Measurements from ENCODE around the gene RRP9. TPM values are rescaled to one million over a fixed set of nuclear protein-coding genes. Genes with fewer than 3 reads are reported as not detected.

The RRP9 gene
- total and polyA plus RNA-seq, 2 donors (not counting 3 experiments of a cell fraction or from before 2014, with no cell fraction given): 26.0 to 30.1 TPM

DNA sequence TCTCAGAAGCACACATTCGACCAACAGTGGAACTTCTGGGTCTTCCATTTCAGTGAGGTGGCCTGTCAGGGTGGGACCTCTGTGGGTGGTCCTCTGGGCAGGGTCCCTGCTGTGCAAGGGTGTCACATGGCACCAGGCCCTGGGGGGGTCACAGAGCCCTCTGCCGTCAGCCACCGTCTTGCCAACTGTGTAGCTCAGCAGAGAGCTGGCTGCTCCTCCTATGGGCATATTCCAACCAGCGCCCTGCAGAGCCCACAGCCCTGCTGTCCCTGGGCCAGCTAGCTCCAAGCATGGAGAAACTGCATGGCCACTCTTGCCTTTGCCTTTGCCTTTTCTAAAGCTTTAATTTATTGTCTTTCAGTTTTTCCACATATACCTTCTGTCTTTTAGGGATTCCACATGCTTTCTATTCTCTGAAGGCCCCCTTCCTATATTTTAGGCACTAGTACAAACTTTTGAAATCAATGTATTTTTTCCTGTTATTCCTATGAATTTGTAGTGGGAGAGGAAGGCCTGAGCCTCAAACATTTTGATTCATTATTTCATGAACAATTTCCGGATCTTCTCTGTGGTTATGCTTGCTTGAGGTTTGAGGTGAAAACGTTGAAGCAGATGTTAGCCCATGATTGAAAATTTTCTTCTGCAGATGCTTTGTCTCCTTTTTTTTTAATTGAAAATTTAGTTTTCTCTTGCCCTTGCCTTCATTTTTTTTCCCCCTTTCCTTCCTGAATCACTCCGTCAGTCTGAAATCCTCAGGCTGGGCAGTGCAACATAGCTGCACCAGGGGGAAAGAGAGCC, 50.3 kb downstream of the RRP9 start:
- H4K20me1 ChIP-seq (replicated peaks; ENCODE audit: control insufficient read depth, extremely low read depth, insufficient read depth, low read length): no peaks in the 10 kb centered on the region
- FAIRE-seq (no peak), DNase-seq (ENCODE audit: low read depth, low spot score) (no peak)
- no peaks in the 10 kb centered on the region for H3K79me2 ChIP-seq (ENCODE audit: control insufficient read depth, insufficient read depth, low read length)
- no peak overlapping the region for H2AFZ ChIP-seq (ENCODE audit: low read depth, low read length)
- dilution Hi-C loops (cut with MboI; ENCODE audit: extremely low pct_ligation_motif_present, low sequenced_read_pairs): no loop called here
- H3K27me3 ChIP-seq (ENCODE audit: control insufficient read depth in 2 of 2, insufficient read depth in 2 of 2, low read length in 2 of 2): no peaks in the 10 kb centered on the region
- no peak for TF ChIP-seq MYC (IDR thresholded peaks at IDR 0.05; ENCODE audit: low read depth, low read length)
- TF ChIP-seq, protein P1, sequence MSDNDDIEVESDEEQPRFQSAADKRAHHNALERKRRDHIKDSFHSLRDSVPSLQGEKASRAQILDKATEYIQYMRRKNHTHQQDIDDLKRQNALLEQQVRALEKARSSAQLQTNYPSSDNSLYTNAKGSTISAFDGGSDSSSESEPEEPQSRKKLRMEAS (IDR thresholded peaks at IDR 0.05; ENCODE audit: insufficient read depth, insufficient read length): no peak
- TF ChIP-seq POLR2AphosphoS5 (IDR thresholded peaks at IDR 0.05; ENCODE audit: insufficient read depth, low read depth, low read length): no peak
- TF ChIP-seq EZH2 (IDR thresholded peaks at IDR 0.05; ENCODE audit: borderline replicate concordance, low read depth, low read length, severe bottlenecking): no peak
- TF ChIP-seq POLR2A (IDR thresholded peaks at IDR 0.05; ENCODE audit: low read depth, low read length): no peak
- no peak for TF ChIP-seq JUN (IDR thresholded peaks at IDR 0.05; ENCODE audit: borderline replicate concordance, insufficient read depth, insufficient read length, low read depth)
- no peak for TF ChIP-seq GATA2 (IDR thresholded peaks at IDR 0.05; ENCODE audit: insufficient read depth, insufficient read length, low read depth, low read length)
- TF ChIP-seq CTCF (IDR thresholded peaks at IDR 0.05; ENCODE audit: extremely low read depth in 1 of 2, insufficient read depth in 1 of 2, low read depth in 1 of 2, low read length in 2 of 2): no peak
- no TSS peak for BruUV-seq (replicated peaks)
- intact Hi-C loops (cut with micrococcal nuclease): no loop called here
- no peak overlapping the region for H3K4me2 ChIP-seq (ENCODE audit: insufficient read depth, low read length)
- no peaks in the 10 kb centered on the region for H3K9me3 ChIP-seq (replicated peaks; ENCODE audit: control insufficient read depth, insufficient read depth, low read length)
- CTCF ChIA-PET: no interaction called here
- no peaks in the 10 kb centered on the region for H3K9me1 ChIP-seq (replicated peaks; ENCODE audit: control insufficient read depth, extremely low read depth, insufficient read depth, low read length)
- H3K36me3 ChIP-seq (ENCODE audit: control insufficient read depth in 2 of 2, extremely low read depth in 1 of 2, insufficient read depth in 2 of 2, low read length in 2 of 2): no peaks in the 10 kb centered on the region
- H3K4me3 ChIP-seq (replicated peaks in 1 of 3; ENCODE audit: insufficient read depth in 1 of 3, low read depth in 1 of 3, low read length in 3 of 3): no peak overlapping the region
- POLR2A ChIA-PET: no interaction called here
- H3K9ac ChIP-seq (replicated peaks; ENCODE audit: extremely low read depth, insufficient read depth, low read length): no peak overlapping the region
- no peaks in the 10 kb centered on the region for H3K4me1 ChIP-seq (ENCODE audit: control insufficient read depth, extremely low read depth, insufficient read depth, low read length)
- no peak overlapping the region for H3K27ac ChIP-seq (ENCODE audit: insufficient read depth, low read depth, low read length)

All from endothelial cell of umbilical vein (primary cell).